WERI-Rb-1 (cell line): ENCODE data around the gene CPNE1.

Source experiments
- DNase-seq: peaks from one replicate; pipeline ENCODE4 v3.0.0-alpha.2; 2020
- H3K27ac ChIP-seq: fragments of 250-450 bp; sonication (Bioruptor Pico); 2 replicates; pipeline ENCODE4 v1.5.1; 2020; ENCODE audit warnings: mild to moderate bottlenecking, moderate library complexity
- H3K27me3 ChIP-seq: fragments of 250-450 bp; sonication (Bioruptor Pico); 2 replicates; pipeline ENCODE4 v1.5.1; 2021; ENCODE audit warnings: mild to moderate bottlenecking, low read depth, moderate library complexity; ENCODE audit not compliant: insufficient read depth, severe bottlenecking
- H3K36me3 ChIP-seq: fragments of 250-450 bp; sonication (Bioruptor Pico); 2 replicates; pipeline ENCODE4 v1.5.1; 2020; ENCODE audit warnings: mild to moderate bottlenecking, moderate library complexity
- H3K4me3 ChIP-seq: 2 replicates; pipeline ENCODE4 v1.5.1; 2011; ENCODE audit warnings: low read depth, mild to moderate bottlenecking, control low read depth, low read length
- H3K9me3 ChIP-seq: fragments of 250-450 bp; sonication (Bioruptor Pico); 2 replicates; pipeline ENCODE4 v1.5.1; 2021; ENCODE audit warnings: mild to moderate bottlenecking, moderate library complexity; ENCODE audit not compliant: severe bottlenecking
- CTCF ChIP-seq: IDR thresholded peaks from 2 replicates; pipeline ENCODE4 v1.5.1; 2011; ENCODE audit warnings: low read depth, mild to moderate bottlenecking, control low read depth, inconsistent platforms, low read length

Gene CPNE1

DNA sequence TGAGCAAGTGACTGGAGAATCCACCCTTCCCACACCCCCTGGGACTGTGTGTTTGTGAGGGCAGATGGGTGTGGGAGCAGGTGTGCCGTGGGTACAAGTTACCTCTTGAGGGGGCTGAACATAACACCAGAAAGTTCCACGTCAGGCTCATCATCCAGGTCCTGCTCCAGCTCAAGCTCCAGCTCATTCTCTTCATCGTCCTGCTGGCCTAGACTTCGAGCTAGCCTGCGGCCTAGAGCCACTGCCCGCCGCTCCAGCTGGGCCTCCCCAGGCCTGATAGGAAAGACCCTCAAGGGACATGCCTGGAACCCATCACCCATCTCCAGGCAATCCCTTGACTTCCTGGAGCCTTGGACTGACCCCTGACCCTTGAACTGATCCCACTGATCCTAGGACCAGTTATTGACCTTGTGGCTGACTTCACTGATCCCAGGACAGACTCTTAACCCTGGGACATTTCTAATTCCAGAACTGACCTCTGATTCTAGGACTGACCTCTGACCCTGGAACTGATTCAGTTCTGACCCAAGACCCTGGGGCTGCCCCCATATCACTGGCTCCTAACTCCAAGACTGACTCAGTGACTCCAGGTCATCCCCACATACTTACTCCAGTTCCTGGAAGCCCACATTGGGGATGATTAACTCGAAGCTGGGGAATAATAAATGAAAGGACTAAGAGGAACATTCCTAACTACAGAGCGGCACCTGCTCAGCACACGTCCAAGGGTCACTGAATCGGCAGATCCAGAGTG lies 60.8 kb downstream of the CPNE1 start:
- Histone ChIP-seq H3K9me3 (no peaks in the 10 kb centered on the region), H3K27ac (no peak overlapping the region), H3K27me3 (no peaks in the 10 kb centered on the region), H3K4me3 (no peak overlapping the region), H3K36me3 (no peaks in the 10 kb centered on the region)
- no peak for TF ChIP-seq CTCF
- DNase-seq: no peak

GRCh38 chr20:35602851-35603495 lies 61.7 kb downstream of the CPNE1 start:
- Histone ChIP-seq H3K27ac (no peak overlapping the region), H3K4me3 (no peak overlapping the region), H3K36me3 (no peaks in the 10 kb centered on the region), H3K9me3 (no peaks in the 10 kb centered on the region), H3K27me3 (no peaks in the 10 kb centered on the region)
- no peak for TF ChIP-seq CTCF
- no peak for DNase-seq

DNA sequence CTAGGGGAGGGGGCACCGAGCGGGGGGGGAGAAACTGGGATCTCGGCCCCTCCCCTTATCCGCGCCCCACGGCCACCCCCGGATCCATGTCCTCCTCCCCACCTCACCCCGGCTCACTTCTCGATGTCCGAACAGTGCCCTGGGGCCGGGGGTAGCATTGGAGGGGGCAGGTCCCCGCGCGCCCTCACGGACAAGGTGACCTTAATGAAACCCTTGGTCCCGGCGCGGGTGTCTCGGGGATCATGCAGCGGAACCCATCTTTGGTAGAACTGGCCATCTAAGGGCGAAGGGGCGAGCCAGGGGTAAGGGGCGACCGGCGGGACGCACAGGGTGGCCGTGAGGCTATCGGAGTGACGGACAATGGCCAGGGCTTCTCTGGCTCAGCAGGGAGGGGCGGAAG lies 62.7 kb downstream of the CPNE1 start:
- Histone ChIP-seq H3K4me3 (no peak overlapping the region), H3K36me3 (no peaks in the 10 kb centered on the region), H3K27ac (no peak overlapping the region), H3K27me3 (no peaks in the 10 kb centered on the region), H3K9me3 (no peaks in the 10 kb centered on the region)
- no peak for DNase-seq
- no peak for TF ChIP-seq CTCF

DNA sequence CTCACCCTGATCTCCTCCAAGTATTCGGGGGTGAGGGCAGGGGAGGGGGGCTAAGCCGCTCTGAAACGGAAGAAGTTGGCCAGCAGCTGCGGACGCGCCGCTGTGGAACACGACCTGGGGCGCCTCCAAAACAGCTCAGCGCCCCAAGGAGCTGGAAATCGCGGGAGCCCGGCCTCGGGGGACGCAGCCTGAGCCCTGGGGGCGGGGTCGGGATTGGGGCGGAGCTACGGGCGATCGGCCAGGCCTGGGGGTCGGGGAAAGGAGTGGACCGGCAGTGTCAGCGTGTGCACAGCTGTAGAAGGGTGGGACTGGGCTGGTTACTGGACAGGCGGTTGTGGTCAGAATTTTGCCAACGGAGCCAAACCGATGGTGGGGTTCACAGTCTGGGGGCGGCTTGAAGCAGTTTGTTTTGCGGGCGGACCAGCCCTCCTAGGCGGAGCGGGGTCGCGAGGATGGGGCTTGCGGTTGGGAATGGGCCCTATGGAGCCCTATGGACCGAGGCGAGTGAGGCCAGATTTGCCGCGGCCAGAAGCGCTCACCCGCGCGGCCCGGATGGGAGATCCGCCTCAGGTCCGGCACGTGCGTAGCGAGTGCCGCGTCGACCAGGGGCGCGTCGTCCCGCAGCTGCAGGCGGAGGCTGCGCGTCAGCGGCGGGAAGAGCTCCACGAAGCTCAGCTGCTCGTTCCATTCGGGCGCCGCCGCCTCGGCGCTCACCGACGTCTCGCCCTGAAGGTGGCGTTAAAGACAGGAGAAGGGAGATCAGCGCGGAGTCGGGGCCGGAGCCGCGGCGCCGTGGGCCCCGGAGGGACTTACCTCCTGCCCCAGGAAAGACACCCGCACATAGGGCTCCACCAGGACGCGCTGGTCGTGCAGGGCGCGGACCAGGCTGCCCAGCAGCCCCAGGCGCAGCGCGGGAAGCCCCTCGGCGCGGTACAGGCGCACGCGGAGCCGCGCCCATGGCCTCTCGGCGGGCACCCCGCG lies 63.4 kb downstream of the CPNE1 start:
- H3K4me3 ChIP-seq: no peak overlapping the region
- H3K27ac ChIP-seq: no peak overlapping the region
- H3K9me3 ChIP-seq: no peaks in the 10 kb centered on the region
- no peaks in the 10 kb centered on the region for H3K36me3 ChIP-seq
- no peaks in the 10 kb centered on the region for H3K27me3 ChIP-seq
- no peak for TF ChIP-seq CTCF
- DNase-seq: no peak

- no peak overlapping the region for H3K27ac ChIP-seq
- no peak overlapping the region for H3K4me3 ChIP-seq
- no peaks in the 10 kb centered on the region for H3K9me3 ChIP-seq
- H3K36me3 ChIP-seq: no peaks in the 10 kb centered on the region
- TF ChIP-seq CTCF: no peak
- no peaks in the 10 kb centered on the region for H3K27me3 ChIP-seq
- DNase-seq: no peak
Measured at GRCh38 chr20:35600176-35600992, 64.3 kb downstream of the CPNE1 start.
